Smooth muscle cell (in vitro differentiated cells): ENCODE measurements around the gene RASSF9. TPM values are rescaled to one million over a fixed set of nuclear protein-coding genes. Genes with fewer than 3 reads are reported as not detected.

Experiments used
- DNase-seq: peaks from one replicate; lab custom pipeline; 2025; ENCODE audit not compliant: unreplicated experiment; lab: John Stamatoyannopoulos, UW
- H2AFZ ChIP-seq: fragments of 200-600 bp; sonication (generic); 2 replicates; pipeline ENCODE4 v1.6.0; 2016; ENCODE audit warnings: antibody characterized with exemption, low read depth, mild to moderate bottlenecking
- H3F3A ChIP-seq: fragments of 200-600 bp; sonication (generic); 2 replicates; pipeline ENCODE4 v1.6.0; 2017; ENCODE audit warnings: antibody characterized with exemption, low read depth
- H3K27ac ChIP-seq: fragments of 200-600 bp; sonication (generic); 2 replicates; pipeline ENCODE4 v1.5.1; 2016; ENCODE audit warnings: low read depth, mild to moderate bottlenecking
- H3K27me3 ChIP-seq: fragments of 200-600 bp; sonication (generic); 2 replicates; pipeline ENCODE4 v1.6.1; 2016; ENCODE audit warnings: low read depth, mild to moderate bottlenecking
- H3K36me3 ChIP-seq: fragments of 200-600 bp; sonication (generic); 2 replicates; pipeline ENCODE4 v1.5.1; 2016; ENCODE audit warnings: low read depth
- H3K4me1 ChIP-seq: fragments of 200-600 bp; sonication (generic); 2 replicates; pipeline ENCODE4 v1.5.1; 2016; ENCODE audit warnings: low read depth
- H3K4me2 ChIP-seq: fragments of 200-600 bp; sonication (generic); 2 replicates; pipeline ENCODE4 v1.6.0; 2016; ENCODE audit warnings: mild to moderate bottlenecking
- H3K4me3 ChIP-seq: fragments of 200-600 bp; sonication (generic); 2 replicates; pipeline ENCODE4 v1.5.1; 2016; ENCODE audit warnings: mild to moderate bottlenecking
- H3K79me2 ChIP-seq: fragments of 200-600 bp; sonication (generic); 2 replicates; pipeline ENCODE4 v1.6.0; 2016; ENCODE audit warnings: low read depth, mild to moderate bottlenecking
- H3K9ac ChIP-seq: fragments of 200-600 bp; sonication (generic); 2 replicates; pipeline ENCODE4 v1.6.0; 2016; ENCODE audit warnings: low read depth
- H3K9me3 ChIP-seq: fragments of 200-600 bp; sonication (generic); replicated peaks from 2 replicates; pipeline ENCODE4 v1.5.1; 2016; ENCODE audit warnings: low read depth
- H4K20me1 ChIP-seq: fragments of 200-600 bp; sonication (generic); 2 replicates; pipeline ENCODE4 v1.6.0; 2016; ENCODE audit warnings: low read depth
- CTCF ChIP-seq: fragments of 200-600 bp; sonication (generic); IDR thresholded peaks from 2 replicates; pipeline ENCODE4 v1.5.1; 2017; ENCODE audit warnings: borderline replicate concordance, mild to moderate bottlenecking, antibody characterized with exemption; ENCODE audit not compliant: insufficient read depth, poor library complexity, severe bottlenecking
- WGBS: methylation state at CpG from one replicate; pipeline ENCODE4 v1.1.7; 2016; ENCODE audit warnings: low lambda C conversion rate; 5-methylcytosine and 5-hydroxymethylcytosine counted together
- polyA plus RNA-seq: library from polyadenylated mRNA; unstranded; fragments of >200 nt; fragmentation: Nextera tagmentation; extraction: Ambion mirVana; gene quantifications from 2 replicates; pipeline ENCODE4 v1.2.1, GENCODE V29; 2016
- total RNA-seq: library from RNA; depleted of rRNA; stranded (reverse); fragments of >200 nt; gene quantifications from 2 replicates; pipeline ENCODE4 v1.2.3, GENCODE V29; 2014

RASSF9 gene
- total RNA-seq (0.31 and 0.85 TPM in 2 replicates), polyA plus RNA-seq (0.16 TPM in 1 of 2 replicates, not detected in the other)

- no peak for TF ChIP-seq CTCF
- Histone ChIP-seq H3K27ac (no peak within 1 kb of the TSS), H2AFZ (peak within 1 kb of the TSS; percentile 81), H3K27me3 (no peaks in the 10 kb centered on the region), H3K36me3 (no peaks in the 10 kb centered on the region), H3K4me3 (peak within 1 kb of the TSS; percentile 42), H3K79me2 (no peaks in the 10 kb centered on the region), H3K4me2 (peak within 1 kb of the TSS; percentile 79), H3F3A (no peaks in the 10 kb centered on the region), H3K9me3 (no peaks in the 10 kb centered on the region), H4K20me1 (no peaks in the 10 kb centered on the region), H3K9ac (no peak within 1 kb of the TSS), H3K4me1 (no peaks in the 10 kb centered on the region)
- 30% methylated on average over 15 of the region's 15 CpGs for WGBS
- no peak for DNase-seq
Measured at GRCh38 chr12:85836197-85837090, at the start of gene RASSF9. Gene RASSF9 (minus strand): TSS chr12:85836409. CDS start chr12:85836201, 208 bp downstream.

GRCh38 chr12:85883763-85884162 is 47.6 kb upstream of the RASSF9 start:
- Histone ChIP-seq H3K9me3 (no peaks in the 10 kb centered on the region), H3F3A (no peaks in the 10 kb centered on the region), H3K4me2 (no peak overlapping the region), H2AFZ (no peak overlapping the region), H4K20me1 (no peaks in the 10 kb centered on the region), H3K4me1 (no peaks in the 10 kb centered on the region), H3K79me2 (no peaks in the 10 kb centered on the region), H3K36me3 (no peaks in the 10 kb centered on the region), H3K27ac (no peak overlapping the region), H3K9ac (no peak overlapping the region), H3K27me3 (no peaks in the 10 kb centered on the region), H3K4me3 (no peak overlapping the region)
- no peak for DNase-seq
- no peak for TF ChIP-seq CTCF

- no peaks in the 10 kb centered on the region for H3K36me3 ChIP-seq
- no peak overlapping the region for H3K4me3 ChIP-seq
- WGBS = 85% methylated on average over 3 of the region's 3 CpGs
- H3K27ac ChIP-seq = no peak overlapping the region
- no peaks in the 10 kb centered on the region for H3K9me3 ChIP-seq
- no peak overlapping the region for H2AFZ ChIP-seq
- DNase-seq = no peak
- H4K20me1 ChIP-seq = no peaks in the 10 kb centered on the region
- H3F3A ChIP-seq = no peaks in the 10 kb centered on the region
- H3K79me2 ChIP-seq = no peaks in the 10 kb centered on the region
- no peak for TF ChIP-seq CTCF
- no peak overlapping the region for H3K4me2 ChIP-seq
- H3K4me1 ChIP-seq = no peaks in the 10 kb centered on the region
- H3K27me3 ChIP-seq = no peaks in the 10 kb centered on the region
- H3K9ac ChIP-seq = no peak overlapping the region
Measured at GRCh38 chr12:85877459-85877858, 41.2 kb upstream of the RASSF9 start.
